Ascending aorta (tissue), 2 donors: ENCODE results near the gene ATP6V1B1. TPM values are rescaled to one million over a fixed set of nuclear protein-coding genes. Genes with fewer than 3 reads are reported as not detected.

Source experiments
- DNase-seq, 2 donors: peaks; one replicate each; pipeline ENCODE4 v3.0.0-alpha.2; 2019; ENCODE audit warnings: low spot score in 2 of 2
- H3K27ac ChIP-seq, 2 donors: fragments of 200-600 bp; sonication (generic); one replicate each; pipeline ENCODE4 v1.5.1; 2016 to 2017; ENCODE audit warnings: mild to moderate bottlenecking in 1 of 2
- H3K27me3 ChIP-seq: fragments of 200-600 bp; sonication (generic); one replicate; pipeline ENCODE4 v1.5.1; 2017
- H3K36me3 ChIP-seq, 2 donors: fragments of 200-600 bp; sonication (generic); one replicate each; pipeline ENCODE4 v1.5.1; 2016
- H3K4me1 ChIP-seq, 2 donors: fragments of 200-600 bp; sonication (generic); one replicate each; pipeline ENCODE4 v1.5.1; 2016 to 2017; ENCODE audit warnings: mild to moderate bottlenecking in 1 of 2
- H3K4me3 ChIP-seq, 2 donors: fragments of 200-600 bp; sonication (generic); one replicate each; pipeline ENCODE4 v1.5.1; 2016 to 2017; ENCODE audit warnings: mild to moderate bottlenecking in 1 of 2
- H3K9me3 ChIP-seq, 2 donors: fragments of 200-600 bp; sonication (generic); one replicate each; pipeline ENCODE4 v1.5.1; 2016
- CTCF ChIP-seq, 3 experiments: fragments of 200-600 bp in 2 of 3; fragments of 450-650 bp in 1 of 3; sonication (generic) in 2 of 3; IDR thresholded peaks; one replicate each; pipeline ENCODE4 v1.5.1; 2016 to 2019; ENCODE audit warnings: antibody characterized with exemption in 3 of 3, mild to moderate bottlenecking in 1 of 3, moderate library complexity in 1 of 3
- intact Hi-C: fragments of 100-400 bp; cut with DNase I; formaldehyde crosslinking; loops from one replicate; pipeline ENCODE4 v1.15.1; 2023
- total RNA-seq: library from RNA; depleted of rRNA; stranded (reverse); fragments of >200 nt; gene quantifications from one replicate; pipeline ENCODE4 v1.1.0, GENCODE V29; 2016

The ATP6V1B1 gene
- total RNA-seq, 1 donor from 2014 or later, result not detected

- no peaks in the 10 kb centered on the region for H3K9me3 ChIP-seq
- DNase-seq, result no peak
- intact Hi-C loops, result no loop called here
- no peak overlapping the region for H3K27ac ChIP-seq
- no peaks in the 10 kb centered on the region for H3K4me1 ChIP-seq
- H3K4me3 ChIP-seq, result no peak overlapping the region
- no peaks in the 10 kb centered on the region for H3K36me3 ChIP-seq
- TF ChIP-seq CTCF (IDR thresholded peaks at IDR 0.05), result no peak
- peaks cover 9% of the 10 kb centered on the region for H3K27me3 ChIP-seq
Measured at GRCh38 chr2:70893186-70893585, 42.5 kb upstream of the ATP6V1B1 start.

- peaks cover 0 to 4% of the 10 kb centered on the region in 2 donors for H3K4me1 ChIP-seq
- DNase-seq, result no peak
Measured at GRCh38 chr2:70894765-70895164, 40.9 kb upstream of the ATP6V1B1 start.

GRCh38 chr2:70895249-70895648, 40.5 kb upstream of the ATP6V1B1 start:
- peaks cover 0 to 7% of the 10 kb centered on the region in 2 donors for H3K4me1 ChIP-seq
- no peaks in the 10 kb centered on the region for H3K27me3 ChIP-seq
- no peak for TF ChIP-seq CTCF (IDR thresholded peaks at IDR 0.05)
- no peaks in the 10 kb centered on the region for H3K9me3 ChIP-seq
- DNase-seq, result no peak
- H3K36me3 ChIP-seq, result no peaks in the 10 kb centered on the region
- intact Hi-C loops, result no loop called here
- no peak overlapping the region for H3K27ac ChIP-seq
- no peak overlapping the region for H3K4me3 ChIP-seq

More at GRCh38 chr2:70894765-70895164, 40.9 kb upstream of the ATP6V1B1 start:
- no peak overlapping the region for H3K4me3 ChIP-seq
- H3K9me3 ChIP-seq, result no peaks in the 10 kb centered on the region
- H3K27me3 ChIP-seq, result no peaks in the 10 kb centered on the region
- intact Hi-C loops, result no loop called here
- TF ChIP-seq CTCF (IDR thresholded peaks at IDR 0.05), result no peak
- no peaks in the 10 kb centered on the region for H3K36me3 ChIP-seq
- H3K27ac ChIP-seq, result no peak overlapping the region

- H3K4me1 ChIP-seq, result peaks cover 4 to 16% of the 10 kb centered on the region in 2 donors
- intact Hi-C loops, result no loop called here
- no peak for TF ChIP-seq CTCF (IDR thresholded peaks at IDR 0.05)
- DNase-seq, result no peak
- no peaks in the 10 kb centered on the region for H3K9me3 ChIP-seq
- H3K27ac ChIP-seq, result no peak overlapping the region
- H3K4me3 ChIP-seq, result no peak overlapping the region
- H3K36me3 ChIP-seq, result no peaks in the 10 kb centered on the region
- H3K27me3 ChIP-seq, result peaks cover 4% of the 10 kb centered on the region
Measured at GRCh38 chr2:70895998-70896764, 39.5 kb upstream of the ATP6V1B1 start.

GRCh38 chr2:70896765-70897202, 38.9 kb upstream of the ATP6V1B1 start:
- intact Hi-C loops, result no loop called here
- Histone ChIP-seq H3K9me3 (no peaks in the 10 kb centered on the region), H3K4me1 (peaks cover 4 to 20% of the 10 kb centered on the region in 2 donors), H3K27me3 (peaks cover 8% of the 10 kb centered on the region), H3K36me3 (no peaks in the 10 kb centered on the region), H3K4me3 (no peak overlapping the region), H3K27ac (no peak overlapping the region)
- no peak for TF ChIP-seq CTCF (IDR thresholded peaks at IDR 0.05)
- no peak for DNase-seq
